K562 treated with DMSO at 1 percent for 12 hours (cell line): Measurements from ENCODE around the gene BATF2. TPM values are rescaled to one million over a fixed set of nuclear protein-coding genes. Genes with fewer than 3 reads are reported as not detected.

Experiments
- total RNA-seq: library from RNA; unstranded; fragments of 300-600 nt; gene quantifications from 2 replicates; pipeline ENCODE4 v1.2.3, GENCODE V29; 2022; ENCODE audit not compliant: insufficient read depth

BATF2 gene
- total RNA-seq = 5.1 and 7.1 TPM in 2 replicates

GRCh38 chr11:64996710-64997380 is at the start of gene BATF2:
Gene BATF2 (minus strand): TSS chr11:64996971. CDS start chr11:64996914, 57 bp downstream.

GRCh38 chr11:65040847-65041622 is 44.3 kb upstream of the BATF2 start, which contains the start of gene SAC3D1:
Gene SAC3D1 (plus strand): TSS chr11:65041210. CDS start chr11:65041293, 83 bp downstream.

GRCh38 chr11:65027213-65028067 is 30.7 kb upstream of the BATF2 start, which contains the start of gene SNX15:
Gene SNX15 (plus strand): TSS chr11:65027439. CDS start chr11:65027538, 99 bp downstream.

GRCh38 chr11:65013888-65014725 is 17.3 kb upstream of the BATF2 start, which contains the start of gene ARL2:
Gene ARL2 (plus strand): TSS chr11:65014160. CDS start chr11:65014208, 48 bp downstream.

GRCh38 chr11:64971421-64972233 is 25.1 kb downstream of the BATF2 start, which contains the start of gene MAJIN:
Gene MAJIN (minus strand): TSS chr11:64972108. CDS start chr11:64959405, 12,703 bp downstream.

Other genes with a start within 250 kb of the BATF2 start
- 2.9 TPM in 2 replicates for gene PYGM, start 237.0 kb downstream of the BATF2 start, total RNA-seq
- gene SF1, start 218.4 kb downstream of the BATF2 start, total RNA-seq = 54.3 and 129 TPM in 2 replicates
- gene MAP4K2, start 193.8 kb downstream of the BATF2 start, total RNA-seq = 11.4 and 16.8 TPM in 2 replicates
- 25.2 and 52.6 TPM in 2 replicates for gene MEN1, start 186.4 kb downstream of the BATF2 start, total RNA-seq
- gene CDC42BPG, start 152.3 kb downstream of the BATF2 start, total RNA-seq = 9.7 and 10.2 TPM in 2 replicates
- 40.6 and 54.9 TPM in 2 replicates for gene EHD1, start 118.3 kb downstream of the BATF2 start, total RNA-seq
- 39.0 and 52.7 TPM in 2 replicates for gene ATG2A, start 79.8 kb downstream of the BATF2 start, total RNA-seq
- 8.6 and 17.6 TPM in 2 replicates for gene PPP2R5B, start 72.3 kb downstream of the BATF2 start, total RNA-seq
- not detected in 2 replicates for gene GPHA2, start 61.1 kb downstream of the BATF2 start, total RNA-seq
- not detected in 2 replicates for gene MAJIN, start 24.9 kb downstream of the BATF2 start, total RNA-seq
- 96.4 and 125 TPM in 2 replicates for gene ARL2, start 17.2 kb upstream of the BATF2 start, total RNA-seq
- 35.5 and 47.3 TPM in 2 replicates for gene SNX15, start 30.5 kb upstream of the BATF2 start, total RNA-seq
- 47.0 and 58.8 TPM in 2 replicates for gene SAC3D1, start 44.2 kb upstream of the BATF2 start, total RNA-seq
- gene NAALADL1, start 61.6 kb upstream of the BATF2 start, total RNA-seq = 0.42 and 0.60 TPM in 2 replicates
- gene CDCA5, start 87.1 kb upstream of the BATF2 start, total RNA-seq = 75.1 and 95.6 TPM in 2 replicates
- 71.0 and 72.9 TPM in 2 replicates for gene ZFPL1, start 87.3 kb upstream of the BATF2 start, total RNA-seq
- gene VPS51, start 99.2 kb upstream of the BATF2 start, total RNA-seq = 109 and 208 TPM in 2 replicates
- gene TM7SF2, start 114.9 kb upstream of the BATF2 start, total RNA-seq = 21.6 and 28.9 TPM in 2 replicates
- 23.0 and 39.0 TPM in 2 replicates for gene ZNHIT2, start 120.7 kb upstream of the BATF2 start, total RNA-seq
- gene FAU, start 125.2 kb upstream of the BATF2 start, total RNA-seq = 1,026 and 1,686 TPM in 2 replicates
- 68.8 and 87.9 TPM in 2 replicates for gene MRPL49, start 125.3 kb upstream of the BATF2 start, total RNA-seq
- gene SYVN1, start 137.5 kb upstream of the BATF2 start, total RNA-seq = 30.5 and 61.8 TPM in 2 replicates
- gene SPDYC, start 173.3 kb upstream of the BATF2 start, total RNA-seq = 15.3 and 19.5 TPM in 2 replicates
- gene CAPN1, start 185.0 kb upstream of the BATF2 start, total RNA-seq = 157 and 166 TPM in 2 replicates